CD14-positive monocyte (primary cell): ENCODE measurements around the gene FGF21. TPM values are rescaled to one million over a fixed set of nuclear protein-coding genes. Genes with fewer than 3 reads are reported as not detected.

Experiments used
- DNase-seq, 3 donors: peaks; one replicate each; pipeline ENCODE4 v3.0.0-alpha.2; 2011 to 2022
- H2AFZ ChIP-seq: 2 replicates; pipeline ENCODE4 v1.6.0; 2012; ENCODE audit warnings: mild to moderate bottlenecking, low read depth, low read length, inconsistent platforms; ENCODE audit not compliant: insufficient read depth, poor library complexity, severe bottlenecking
- H3K27ac ChIP-seq, 2 donors: 1 replicate in 1 of 2; 2 replicates in 1 of 2; pipeline ENCODE4 v1.5.1; 2012 to 2013; ENCODE audit warnings: low read length in 2 of 2, control low read depth in 1 of 2, inconsistent platforms in 1 of 2, low read depth in 1 of 2, mild to moderate bottlenecking in 1 of 2
- H3K27me3 ChIP-seq, 2 donors: one replicate each; pipeline versions ENCODE4 v1.6.0 to v1.6.1; 2011 to 2013; ENCODE audit warnings: low read length in 2 of 2; ENCODE audit not compliant: control insufficient read depth in 2 of 2, insufficient read depth in 2 of 2
- H3K36me3 ChIP-seq, 2 donors: replicated peaks in 1 of 2; 1 replicate in 1 of 2; 2 replicates in 1 of 2; pipeline versions ENCODE4 v1.5.1 to v1.6.1; 2012 to 2013; ENCODE audit warnings: low read length in 2 of 2, control low read depth in 1 of 2, inconsistent platforms in 1 of 2, mild to moderate bottlenecking in 1 of 2; ENCODE audit not compliant: insufficient read depth in 2 of 2, control insufficient read depth in 1 of 2
- H3K4me1 ChIP-seq, 2 donors: 1 replicate in 1 of 2; 2 replicates in 1 of 2; pipeline versions ENCODE4 v1.5.1 to v1.6.1; 2012 to 2013; ENCODE audit warnings: low read length in 2 of 2, control low read depth in 1 of 2, inconsistent platforms in 1 of 2, mild to moderate bottlenecking in 1 of 2, moderate library complexity in 1 of 2; ENCODE audit not compliant: insufficient read depth in 2 of 2, control insufficient read depth in 1 of 2
- H3K4me2 ChIP-seq: replicated peaks from 2 replicates; pipeline ENCODE3; 2012; ENCODE audit warnings: low read length, moderate library complexity, mild to moderate bottlenecking; ENCODE audit not compliant: poor library complexity, severe bottlenecking; ENCODE audit errors: extremely low read depth
- H3K4me3 ChIP-seq, 3 experiments: fragments of 200-600 bp in 1 of 3; sonication (generic) in 1 of 3; replicated peaks in 1 of 3; 1 replicate in 2 of 3; 2 replicates in 1 of 3; pipeline ENCODE4 v1.5.1; 2011 to 2013; ENCODE audit warnings: low read length in 3 of 3, mild to moderate bottlenecking in 3 of 3, control low read depth in 2 of 3, low read depth in 2 of 3, inconsistent platforms in 1 of 3, moderate library complexity in 1 of 3
- H3K79me2 ChIP-seq: 2 replicates; pipeline ENCODE4 v1.6.0; 2012; ENCODE audit warnings: mild to moderate bottlenecking, control low read depth, inconsistent platforms, low read length, moderate library complexity; ENCODE audit not compliant: insufficient read depth
- H3K9ac ChIP-seq: 2 replicates; pipeline ENCODE4 v1.6.0; 2017; ENCODE audit warnings: low read length, mild to moderate bottlenecking; ENCODE audit not compliant: insufficient read depth, poor library complexity, severe bottlenecking
- H3K9me3 ChIP-seq, 2 donors: replicated peaks in 1 of 2; 1 replicate in 1 of 2; 2 replicates in 1 of 2; pipeline versions ENCODE4 v1.5.1 to v1.6.1; 2012 to 2013; ENCODE audit warnings: low read length in 2 of 2, control low read depth in 1 of 2; ENCODE audit not compliant: control insufficient read depth in 1 of 2, insufficient read depth in 1 of 2
- H4K20me1 ChIP-seq: 2 replicates; pipeline ENCODE4 v1.6.0; 2012; ENCODE audit warnings: mild to moderate bottlenecking, low read length, control low read depth, moderate library complexity; ENCODE audit not compliant: insufficient read depth
- H3K27ac Mint-ChIP-seq, 7 donors: one replicate each; pipeline ENCODE4 v1.8.0; 2020; ENCODE audit warnings: mild to moderate bottlenecking in 7 of 7, mixed read lengths in 7 of 7, moderate library complexity in 6 of 7, inconsistent platforms in 2 of 7
- H3K27me3 Mint-ChIP-seq, 3 donors: one replicate each; pipeline ENCODE4 v1.8.0; 2021 to 2022; ENCODE audit warnings: low read depth in 3 of 3, mild to moderate bottlenecking in 3 of 3, mixed read lengths in 3 of 3, moderate library complexity in 3 of 3, inconsistent platforms in 1 of 3
- H3K36me3 Mint-ChIP-seq, 2 donors: one replicate each; pipeline ENCODE4 v1.8.0; 2020; ENCODE audit warnings: mixed read lengths in 2 of 2, inconsistent platforms in 1 of 2, mild to moderate bottlenecking in 1 of 2
- H3K4me1 Mint-ChIP-seq: one replicate; pipeline ENCODE4 v1.8.0; 2020; ENCODE audit warnings: mild to moderate bottlenecking, mixed read lengths
- H3K4me3 Mint-ChIP-seq, 2 donors: one replicate each; pipeline ENCODE4 v1.8.0; 2020; ENCODE audit warnings: mild to moderate bottlenecking in 2 of 2, mixed read lengths in 2 of 2, moderate library complexity in 1 of 2
- H3K9me3 Mint-ChIP-seq, 7 donors: one replicate each; pipeline ENCODE4 v1.8.0; 2020 to 2022; ENCODE audit warnings: mixed read lengths in 7 of 7, mild to moderate bottlenecking in 6 of 7, moderate library complexity in 6 of 7, inconsistent platforms in 2 of 7
- CTCF ChIP-seq: fragments of 200-600 bp; IDR thresholded peaks from one replicate; pipeline ENCODE4 v1.8.0; 2022; ENCODE audit warnings: antibody characterized with exemption, mild to moderate bottlenecking
- WGBS: methylation state at CpG from one replicate; pipeline ENCODE4 v1.1.5; 2013; ENCODE audit warnings: missing lambda C conversion rate; ENCODE audit not compliant: insufficient coverage; 5-methylcytosine and 5-hydroxymethylcytosine counted together
- intact Hi-C, 2 donors: fragments of 100-400 bp; cut with micrococcal nuclease; formaldehyde crosslinking; loops; one replicate each; pipeline versions ENCODE4 v1.15.0 to v1.15.1; 2023
- polyA plus RNA-seq, 3 donors: library from polyadenylated mRNA; depleted of rRNA in 1 of 3; unstranded in 2 of 3; stranded (reverse) in 1 of 3; fragments of 300-500 nt in 2 of 3; fragments of >200 nt in 1 of 3; fragmentation: Illumina TruSeq in 2 of 3; gene quantifications; 1 replicate in 2 of 3; 2 replicates in 1 of 3; pipeline ENCODE4 v1.2.3, GENCODE V29; 2012 to 2021

FGF21 gene
- polyA plus RNA-seq, 3 donors = not detected

- H3K36me3 ChIP-seq = no peaks in the 10 kb centered on the region
- no peak overlapping the region for H3K4me2 ChIP-seq
- TF ChIP-seq CTCF = no peak
- no peak overlapping the region for H3K27ac ChIP-seq
- Mint-ChIP-seq H3K27me3 (peaks cover 0 to 6% (median 1%) of the 10 kb centered on the region in 3 donors), H3K4me3 (no peak overlapping the region), H3K27ac (peak overlapping the region in 1 of 7 donors; percentile 69), H3K4me1 (peaks cover 13% of the 10 kb centered on the region), H3K36me3 (no peaks in the 10 kb centered on the region), H3K9me3 (peaks cover 0 to 4% (median 0%) of the 10 kb centered on the region in 7 donors)
- H3K9ac ChIP-seq = no peak overlapping the region
- H3K4me1 ChIP-seq = peaks cover 16 to 26% of the 10 kb centered on the region in 2 donors
- H3K79me2 ChIP-seq = no peaks in the 10 kb centered on the region
- H3K4me3 ChIP-seq = no peak overlapping the region
- H3K27me3 ChIP-seq = no peaks in the 10 kb centered on the region
- intact Hi-C loops = loop anchor here in 1 of 2 donors (10.0 kb wide), 1 partner anchor 74 kb away; the partner anchor contains the start of gene CA11
- H3K9me3 ChIP-seq = no peaks in the 10 kb centered on the region
- H2AFZ ChIP-seq = no peak overlapping the region
- no peak for DNase-seq
- H4K20me1 ChIP-seq = no peaks in the 10 kb centered on the region
- 93% methylated on average over 15 of the region's 15 CpGs for WGBS
Observed at GRCh38 chr19:48718711-48719231, 36.6 kb upstream of the FGF21 start.

- Histone ChIP-seq H3K9ac (no peak within 1 kb of the TSS), H3K27me3 (no peaks in the 10 kb centered on the region), H3K79me2 (no peaks in the 10 kb centered on the region), H4K20me1 (no peaks in the 10 kb centered on the region), H3K4me3 (peak within 1 kb of the TSS in 2 of 3 experiments; percentile 72 to 76), H3K4me1 (peaks cover 13 to 21% of the 10 kb centered on the region in 2 donors), H3K9me3 (peaks cover under 1 to 1% of the 10 kb centered on the region in 2 donors), H2AFZ (peak within 1 kb of the TSS; percentile 82), H3K4me2 (peak within 1 kb of the TSS; percentile 81), H3K27ac (peak within 1 kb of the TSS; percentile 82 to 85), H3K36me3 (no peaks in the 10 kb centered on the region)
- Mint-ChIP-seq H3K27me3 (peaks cover 0 to 6% (median 1%) of the 10 kb centered on the region in 3 donors), H3K4me1 (peaks cover 13% of the 10 kb centered on the region), H3K36me3 (no peaks in the 10 kb centered on the region), H3K4me3 (peak within 1 kb of the TSS; percentile 93 to 96), H3K27ac (peak within 1 kb of the TSS; percentile 93 to 97 (median 96)), H3K9me3 (peaks cover 0 to 4% (median under 1%) of the 10 kb centered on the region in 7 donors)
- 90% methylated on average over 20 of the region's 33 CpGs for WGBS
- intact Hi-C loops = loop anchor here (5.0 to 10.0 kb wide), 2 partner anchors 72 to 75 kb away; partner anchors contain the start of gene CA11 (in 2 of the 2)
- DNase-seq = no peak
- no peak for TF ChIP-seq CTCF
Observed at GRCh38 chr19:48719263-48720171, 35.8 kb upstream of the FGF21 start, which contains the start of gene MAMSTR. Gene MAMSTR (minus strand): TSS chr19:48719725. CDS start chr19:48719031, 694 bp downstream.
